Fibroblast of lung (primary cell): ENCODE data around the gene CMSS1.

Source experiments
- EZH2 ChIP-seq: IDR thresholded peaks from 2 replicates; pipeline ENCODE4 v1.5.1; 2012; ENCODE audit warnings: low read length, control low read depth, mild to moderate bottlenecking; ENCODE audit errors: missing control alignments
- TF ChIP-seq, protein P1 (sequence below), 2 donors: IDR thresholded peaks in 1 of 2; conservative IDR thresholded peaks in 1 of 2; 1 replicate in 1 of 2; 2 replicates in 1 of 2; pipeline ENCODE4 v1.5.1; 2011 to 2012; ENCODE audit warnings: low read length in 2 of 2, control low read depth in 1 of 2, inconsistent platforms in 1 of 2, low read depth in 1 of 2, mild to moderate bottlenecking in 1 of 2

- TF ChIP-seq, protein P1, sequence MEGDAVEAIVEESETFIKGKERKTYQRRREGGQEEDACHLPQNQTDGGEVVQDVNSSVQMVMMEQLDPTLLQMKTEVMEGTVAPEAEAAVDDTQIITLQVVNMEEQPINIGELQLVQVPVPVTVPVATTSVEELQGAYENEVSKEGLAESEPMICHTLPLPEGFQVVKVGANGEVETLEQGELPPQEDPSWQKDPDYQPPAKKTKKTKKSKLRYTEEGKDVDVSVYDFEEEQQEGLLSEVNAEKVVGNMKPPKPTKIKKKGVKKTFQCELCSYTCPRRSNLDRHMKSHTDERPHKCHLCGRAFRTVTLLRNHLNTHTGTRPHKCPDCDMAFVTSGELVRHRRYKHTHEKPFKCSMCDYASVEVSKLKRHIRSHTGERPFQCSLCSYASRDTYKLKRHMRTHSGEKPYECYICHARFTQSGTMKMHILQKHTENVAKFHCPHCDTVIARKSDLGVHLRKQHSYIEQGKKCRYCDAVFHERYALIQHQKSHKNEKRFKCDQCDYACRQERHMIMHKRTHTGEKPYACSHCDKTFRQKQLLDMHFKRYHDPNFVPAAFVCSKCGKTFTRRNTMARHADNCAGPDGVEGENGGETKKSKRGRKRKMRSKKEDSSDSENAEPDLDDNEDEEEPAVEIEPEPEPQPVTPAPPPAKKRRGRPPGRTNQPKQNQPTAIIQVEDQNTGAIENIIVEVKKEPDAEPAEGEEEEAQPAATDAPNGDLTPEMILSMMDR (conservative IDR thresholded peaks at IDR 0.05 in 1 of 2, IDR thresholded peaks at IDR 0.05 in 1 of 2; ENCODE audit: low read depth in 1 of 2, low read length in 2 of 2), result no peak
- TF ChIP-seq EZH2, result no peak
Measured at GRCh38 chr3:100027321-100027720, 209.7 kb downstream of the CMSS1 start.
